NCI-H2227 (cell line): ENCODE data around the gene RUBCNL.
A peak's percentile ranks its signal among the peaks of the same experiment; 100 is the strongest.
"Not testable (repeated sequence)": the region's sequence is repeated elsewhere in the genome, so short reads cannot be mapped to it uniquely, and the experiment has no call there.

Experiments
- DNase-seq: peaks from one replicate; lab custom pipeline; 2025; ENCODE audit not compliant: unreplicated experiment; lab: John Stamatoyannopoulos, UW

RUBCNL gene, protein sequence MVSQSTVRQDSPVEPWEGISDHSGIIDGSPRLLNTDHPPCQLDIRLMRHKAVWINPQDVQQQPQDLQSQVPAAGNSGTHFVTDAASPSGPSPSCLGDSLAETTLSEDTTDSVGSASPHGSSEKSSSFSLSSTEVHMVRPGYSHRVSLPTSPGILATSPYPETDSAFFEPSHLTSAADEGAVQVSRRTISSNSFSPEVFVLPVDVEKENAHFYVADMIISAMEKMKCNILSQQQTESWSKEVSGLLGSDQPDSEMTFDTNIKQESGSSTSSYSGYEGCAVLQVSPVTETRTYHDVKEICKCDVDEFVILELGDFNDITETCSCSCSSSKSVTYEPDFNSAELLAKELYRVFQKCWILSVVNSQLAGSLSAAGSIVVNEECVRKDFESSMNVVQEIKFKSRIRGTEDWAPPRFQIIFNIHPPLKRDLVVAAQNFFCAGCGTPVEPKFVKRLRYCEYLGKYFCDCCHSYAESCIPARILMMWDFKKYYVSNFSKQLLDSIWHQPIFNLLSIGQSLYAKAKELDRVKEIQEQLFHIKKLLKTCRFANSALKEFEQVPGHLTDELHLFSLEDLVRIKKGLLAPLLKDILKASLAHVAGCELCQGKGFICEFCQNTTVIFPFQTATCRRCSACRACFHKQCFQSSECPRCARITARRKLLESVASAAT

GRCh38 chr13:46387064-46387851, at the start of gene RUBCNL:
Gene RUBCNL (minus strand): TSS chr13:46387252. CDS start chr13:46372475, 14,777 bp downstream.
- peak; percentile 28 for DNase-seq

- DNase-seq: not testable (repeated sequence)
These were observed 42.5 kb upstream of the RUBCNL start for GRCh38 chr13:46429558-46429957.

- no peak for DNase-seq
These were observed 18.4 kb upstream of the RUBCNL start for GRCh38 chr13:46405457-46405856.

DNA sequence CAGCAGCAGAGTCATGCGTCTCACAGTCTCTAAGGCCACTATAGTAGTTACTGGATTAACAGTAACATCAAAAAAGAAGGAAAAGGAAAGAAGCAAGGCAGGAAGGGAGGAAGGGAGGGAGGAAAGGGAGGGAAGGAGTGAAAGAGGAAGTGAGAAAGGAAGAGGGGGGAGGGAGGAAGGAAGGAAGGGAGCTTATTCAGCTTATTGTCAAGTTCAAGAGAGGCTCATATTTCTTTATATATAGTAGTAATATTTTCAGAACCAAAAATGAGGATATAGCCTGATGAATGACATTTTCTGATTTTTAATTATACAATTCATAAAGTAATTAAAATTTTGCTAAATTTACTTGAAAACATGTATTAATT, 17.7 kb upstream of the RUBCNL start:
- DNase-seq: no peak

DNA sequence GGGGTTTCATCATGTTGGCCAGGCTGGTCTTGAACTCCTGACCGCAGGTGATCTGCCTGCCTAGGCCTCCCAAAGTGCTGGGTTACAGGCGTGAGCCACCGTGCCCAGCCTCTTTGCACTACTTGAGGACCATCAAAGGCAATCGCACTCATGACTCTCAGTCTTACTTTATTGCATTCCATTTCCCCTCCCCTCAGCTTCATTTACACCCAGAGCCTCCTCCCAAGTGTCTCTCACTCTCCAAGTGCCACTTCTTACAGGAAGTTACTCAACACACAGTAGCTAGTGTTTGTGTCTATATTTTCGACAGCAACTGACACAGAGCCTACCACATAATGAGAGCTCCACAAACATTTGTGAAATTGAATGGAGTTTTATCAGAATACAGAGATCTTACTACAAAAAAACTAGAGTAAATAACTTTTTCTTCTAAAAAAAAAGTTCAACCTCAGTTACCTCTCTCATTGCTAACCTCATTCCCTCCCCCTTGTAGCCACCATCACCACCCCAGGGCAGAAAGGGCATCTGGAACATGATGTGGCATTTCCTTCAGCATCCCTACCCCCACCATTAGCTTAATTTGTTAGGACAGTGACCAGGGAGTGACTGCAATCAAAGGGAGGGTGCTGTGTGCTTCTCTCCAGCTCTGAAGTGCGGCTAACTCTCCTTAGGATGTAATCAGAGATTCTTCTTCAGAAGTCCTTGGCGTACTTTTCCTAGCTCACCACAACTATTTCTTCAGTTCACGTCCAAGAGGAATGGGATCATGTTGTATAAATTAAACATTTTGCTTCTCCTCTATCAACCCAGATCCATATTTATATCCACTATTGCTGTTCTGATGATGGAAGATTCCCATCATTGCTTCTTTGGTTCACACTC, 17.0 kb upstream of the RUBCNL start:
- DNase-seq: no peak

DNA sequence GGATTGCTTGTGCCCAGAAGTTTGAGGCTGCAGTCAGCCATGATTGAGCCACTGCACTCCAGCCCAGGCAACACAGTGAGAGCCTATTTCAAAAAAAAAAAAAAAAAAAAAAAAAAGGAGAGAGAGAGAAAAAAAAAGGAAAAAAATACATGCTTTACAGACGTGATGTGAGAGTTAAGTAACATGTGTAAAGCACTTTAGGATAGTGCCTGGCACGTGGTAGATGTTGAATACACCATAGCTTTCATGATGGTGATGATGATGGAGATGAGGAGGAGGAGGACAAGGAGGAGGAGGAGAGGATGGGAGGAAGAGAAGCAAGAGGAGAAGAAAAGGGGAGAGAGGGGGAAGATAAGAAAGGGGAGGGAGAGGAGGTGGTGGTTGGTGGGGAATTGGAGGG, 15.1 kb upstream of the RUBCNL start:
- no peak for DNase-seq

DNA sequence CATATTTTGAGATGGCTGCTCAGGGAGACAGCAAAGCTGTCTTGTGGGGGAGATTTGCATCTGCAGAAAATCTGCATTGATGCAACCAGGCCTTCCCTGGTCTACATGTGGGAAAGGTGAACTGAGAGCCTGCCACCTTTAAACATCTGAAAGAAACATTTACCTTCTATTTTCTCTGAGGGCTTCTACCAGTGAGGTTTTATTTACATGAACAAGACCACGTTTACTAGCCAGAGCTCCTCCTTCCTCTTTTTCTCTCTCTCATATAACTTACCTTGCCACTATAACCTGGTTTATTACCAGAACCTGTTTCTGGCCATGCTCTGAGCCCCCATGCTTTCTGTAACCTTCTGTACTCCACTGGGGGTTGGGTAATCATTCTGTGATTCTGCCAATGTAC, 14.4 kb upstream of the RUBCNL start:
- DNase-seq: no peak

GRCh38 chr13:46396341-46396740, 9.3 kb upstream of the RUBCNL start:
- DNase-seq: no peak

- DNase-seq: no peak
These were observed 5.9 kb upstream of the RUBCNL start for GRCh38 chr13:46392967-46393366.

- no peak for DNase-seq
These were observed 2.7 kb upstream of the RUBCNL start for GRCh38 chr13:46389457-46390451.

DNA sequence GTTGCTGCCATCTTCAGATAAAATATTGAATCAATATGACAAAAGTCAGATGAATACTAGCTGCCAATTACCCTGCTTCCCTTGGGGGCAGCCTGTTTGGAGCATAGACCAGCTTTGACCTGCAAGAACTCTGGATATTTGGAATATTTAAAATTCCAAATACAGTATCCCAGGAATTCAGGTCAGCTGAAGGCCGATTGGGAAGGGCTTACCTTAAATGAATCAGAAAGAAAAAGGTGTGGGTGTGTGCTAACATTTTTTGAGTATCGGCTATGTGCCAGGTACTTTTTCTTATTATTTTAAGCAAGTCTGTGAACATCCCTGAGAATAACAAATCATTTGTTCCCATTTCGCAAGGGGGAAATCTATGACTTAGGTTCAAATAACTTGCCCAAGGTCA, 1.8 kb upstream of the RUBCNL start:
- DNase-seq: no peak

- no peak for DNase-seq
These were observed 1.3 kb upstream of the RUBCNL start for GRCh38 chr13:46388308-46388707.

DNA sequence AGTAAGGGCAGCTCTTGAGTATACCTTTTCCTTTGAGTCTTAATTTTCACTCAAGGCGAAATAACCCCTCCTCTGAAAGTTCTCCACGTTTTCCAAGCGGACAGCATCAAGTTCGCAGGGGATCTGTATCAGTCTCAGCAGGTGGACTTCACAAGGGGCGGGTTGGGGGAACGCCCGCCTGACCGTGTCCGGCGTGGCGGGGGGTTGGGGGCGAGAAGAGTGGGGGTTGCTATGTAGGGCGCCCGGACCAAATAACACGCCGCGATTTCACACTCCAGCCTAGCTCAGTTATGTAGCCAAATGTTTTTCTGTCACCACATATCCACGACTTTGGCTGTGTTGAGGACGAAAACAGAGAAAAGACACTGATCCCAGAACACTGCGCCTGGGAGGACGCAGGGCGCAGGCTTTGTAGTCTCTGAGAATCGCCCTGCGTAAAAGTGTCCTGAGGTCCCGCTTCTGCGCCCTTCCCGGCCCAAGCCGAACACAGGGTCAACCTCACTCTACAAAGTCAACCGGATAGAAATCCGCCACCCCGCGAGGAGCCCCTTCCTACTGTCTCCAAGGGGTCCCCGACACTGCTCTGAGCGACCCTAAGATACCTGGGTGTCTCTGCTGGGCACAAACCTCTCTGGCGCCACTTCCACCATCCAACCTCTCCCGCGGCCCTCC, 524 bp downstream of the RUBCNL start:
- DNase-seq: no peak

- DNase-seq: no peak
These were observed 1.1 kb downstream of the RUBCNL start for GRCh38 chr13:46385946-46386345.

DNA sequence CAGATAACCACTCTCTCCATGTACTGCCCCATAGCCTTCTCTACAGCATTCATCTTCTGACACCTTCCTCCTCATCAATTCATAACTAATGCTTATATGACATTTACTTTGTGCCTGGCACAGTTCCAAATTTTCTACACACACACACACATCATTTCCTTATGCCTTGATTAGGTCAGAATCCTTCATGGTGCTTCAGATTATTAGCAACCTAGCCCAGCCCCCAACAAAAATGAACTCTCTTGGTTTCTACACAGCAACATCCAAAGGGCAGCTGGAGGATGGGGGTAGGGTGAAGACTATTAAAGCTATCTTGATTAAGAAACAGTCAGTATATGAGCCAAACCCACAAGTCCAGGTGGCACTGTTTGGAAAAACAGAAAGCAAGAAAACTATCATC, 3.7 kb downstream of the RUBCNL start:
- DNase-seq: no peak

GRCh38 chr13:46382224-46382623, 4.8 kb downstream of the RUBCNL start:
- no peak for DNase-seq

GRCh38 chr13:46380242-46380641, 6.8 kb downstream of the RUBCNL start:
- no peak for DNase-seq

- no peak for DNase-seq
These were observed 7.4 kb downstream of the RUBCNL start for GRCh38 chr13:46379611-46380010.

DNA sequence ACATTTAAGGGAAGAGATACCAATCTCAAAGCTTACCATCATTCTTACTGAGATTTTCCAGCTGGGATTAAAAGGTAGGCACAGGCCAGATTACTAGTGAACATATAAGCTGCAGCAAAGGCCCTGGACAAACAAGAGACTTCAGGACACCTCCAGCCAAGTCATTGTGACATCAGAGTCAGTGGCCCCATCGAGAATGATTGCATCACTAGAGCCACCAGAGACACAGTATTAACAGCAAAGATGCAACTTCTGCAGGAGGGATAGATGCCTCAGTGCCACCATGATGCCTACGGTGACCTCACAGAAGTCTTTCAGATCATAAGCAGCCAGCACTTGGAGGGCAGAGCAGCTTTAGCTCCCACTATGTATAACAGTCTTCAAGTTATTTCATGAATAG, 8.6 kb downstream of the RUBCNL start:
- no peak for DNase-seq
